HL-60 (cell line): Measurements from ENCODE around the gene STUM.
"Not testable (repeated sequence)": the region's sequence is repeated elsewhere in the genome, so short reads cannot be mapped to it uniquely, and the experiment has no call there.

ENCODE experiments used
- DNase-seq, 2 experiments: peaks; one replicate each; pipeline ENCODE4 v3.0.0-alpha.2; 2010 to 2020; ENCODE audit warnings: low read depth in 1 of 2, low spot score in 1 of 2
- H3K27ac ChIP-seq: fragments of 250-450 bp; sonication (Bioruptor Pico); replicated peaks from 2 replicates; pipeline ENCODE4 v1.5.1; 2020; ENCODE audit warnings: mild to moderate bottlenecking, moderate library complexity
- H3K27me3 ChIP-seq: fragments of 250-450 bp; sonication (Bioruptor Pico); 2 replicates; pipeline ENCODE4 v1.5.1; 2021; ENCODE audit warnings: mild to moderate bottlenecking, moderate library complexity; ENCODE audit not compliant: insufficient read depth, poor library complexity, severe bottlenecking
- H3K4me3 ChIP-seq: replicated peaks from 2 replicates; pipeline ENCODE4 v1.5.1; 2011; ENCODE audit warnings: mild to moderate bottlenecking, control low read depth, low read length; ENCODE audit not compliant: insufficient read depth
- CTCF ChIP-seq: IDR thresholded peaks from one replicate; pipeline ENCODE4 v1.5.1; 2011; ENCODE audit warnings: low read length, control low read depth, inconsistent platforms; ENCODE audit not compliant: insufficient read depth
- GABPA ChIP-seq: IDR thresholded peaks from 2 replicates; pipeline ENCODE4 v1.6.1; 2012; ENCODE audit warnings: low read depth
- POLR2AphosphoS5 ChIP-seq: IDR thresholded peaks from 2 replicates; pipeline ENCODE4 v1.6.1; 2012; ENCODE audit warnings: low read depth
- REST ChIP-seq: IDR thresholded peaks from 2 replicates; pipeline ENCODE4 v1.6.1; 2012; ENCODE audit warnings: low read depth; ENCODE audit not compliant: insufficient replicate concordance
- SPI1 ChIP-seq: IDR thresholded peaks from 2 replicates; pipeline ENCODE4 v1.6.1; 2012; ENCODE audit warnings: low read depth, mild to moderate bottlenecking, borderline replicate concordance
- long read RNA-seq: library from polyadenylated mRNA; unstranded; transcript quantifications from one replicate; pipeline ENCODE4 v2.0.0, GENCODE V29; 2020

STUM gene
- long read RNA-seq = 0 reads

GRCh38 chr1:226548256-226549093 is at the start of gene STUM:
TSS of gene STUM (plus strand) at chr1:226548764. CDS start at chr1:226548905, 141 bp downstream.
- no peak for DNase-seq
- peaks cover 70% of the 10 kb centered on the region for H3K27me3 ChIP-seq
- H3K4me3 ChIP-seq = peak within 1 kb of the TSS; percentile 17
- no peak for TF ChIP-seq SPI1
- TF ChIP-seq CTCF = no peak
- TF ChIP-seq POLR2AphosphoS5 = no peak
- TF ChIP-seq REST = no peak
- TF ChIP-seq GABPA = no peak
- H3K27ac ChIP-seq = no peak within 1 kb of the TSS

DNA sequence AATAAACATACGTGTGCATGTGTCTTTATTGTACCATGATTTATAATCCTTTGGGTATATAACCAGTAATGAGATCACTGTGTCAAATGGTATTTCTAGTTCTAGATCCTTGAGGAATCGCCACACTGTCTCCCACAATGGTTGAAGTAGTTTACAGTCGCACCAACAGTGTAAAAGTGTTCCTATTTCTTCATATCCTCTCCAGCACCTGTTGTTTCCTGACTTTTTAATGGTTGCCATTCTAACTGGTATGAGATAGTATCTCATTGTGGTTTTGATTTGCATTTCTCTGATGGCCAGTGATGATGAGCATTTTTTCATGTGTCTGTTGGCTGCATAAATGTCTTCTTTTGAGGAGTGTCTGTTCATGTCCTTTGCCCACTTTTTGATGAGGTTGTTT is 48.9 kb upstream of the STUM start:
- H3K4me3 ChIP-seq, DNase-seq, H3K27me3 ChIP-seq, H3K27ac ChIP-seq: not testable (repeated sequence)

DNA sequence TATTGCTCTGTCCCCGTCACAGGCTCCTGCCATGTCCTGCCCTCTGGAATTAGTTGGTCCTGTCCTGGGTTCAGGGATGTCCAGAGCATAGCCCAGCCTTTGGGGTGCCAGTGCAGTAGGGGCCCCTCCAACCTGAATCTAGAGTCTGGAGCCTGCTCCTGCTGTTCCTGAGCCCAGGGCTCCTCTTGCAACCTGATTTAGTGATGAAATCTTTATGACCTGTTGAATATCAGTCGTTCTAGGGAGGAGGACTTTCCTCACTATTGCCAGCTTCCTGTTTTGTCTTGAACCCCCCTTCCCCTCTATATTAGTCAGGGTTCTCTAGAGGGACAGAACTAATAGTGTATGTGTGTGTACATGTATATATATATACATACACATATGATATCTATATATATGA is 42.5 kb upstream of the STUM start:
- no peak for TF ChIP-seq REST
- TF ChIP-seq SPI1 = no peak
- TF ChIP-seq GABPA = no peak
- no peak for TF ChIP-seq CTCF
- no peak for TF ChIP-seq POLR2AphosphoS5

GRCh38 chr1:226506921-226507320 is 41.6 kb upstream of the STUM start:
- H3K27ac ChIP-seq = no peak overlapping the region
- no peak for DNase-seq
- peaks cover 13% of the 10 kb centered on the region for H3K27me3 ChIP-seq
- H3K4me3 ChIP-seq = no peak overlapping the region
- TF ChIP-seq CTCF (no peak), SPI1 (no peak), POLR2AphosphoS5 (no peak), GABPA (no peak), REST (no peak)

More for the DNA sequence above, 42.5 kb upstream of the STUM start:
- H3K27me3 ChIP-seq = peaks cover 13% of the 10 kb centered on the region
- no peak overlapping the region for H3K4me3 ChIP-seq
- no peak overlapping the region for H3K27ac ChIP-seq
- DNase-seq = no peak
